ENCODE results near the gene DPH6.
"Not testable (repeated sequence)": the region's sequence is repeated elsewhere in the genome, so short reads cannot be mapped to it uniquely, and the experiment has no call there.

DPH6 gene

DNA sequence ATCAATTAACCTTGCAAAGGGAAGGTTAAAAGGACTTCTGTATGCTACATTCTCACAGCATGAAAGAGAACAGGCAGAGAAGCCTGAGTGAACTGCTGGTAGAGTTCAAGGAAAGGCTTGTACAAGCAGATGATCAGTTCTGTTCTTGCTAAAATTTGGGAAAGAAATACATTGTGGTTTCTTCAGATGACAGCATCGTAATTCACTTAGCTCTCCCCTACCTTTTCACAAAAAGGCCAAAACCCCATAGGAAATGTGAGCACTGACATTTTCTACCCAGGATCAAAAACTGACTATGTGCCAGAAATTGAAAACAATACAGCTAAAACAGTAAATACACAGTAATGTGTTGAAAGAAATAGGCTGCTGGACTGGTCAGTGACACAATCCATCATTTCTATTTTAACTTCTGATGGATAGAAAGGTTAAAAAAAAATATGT is 216.4 kb downstream of the DPH6 start:
- no peaks in the 10 kb centered on the region for H3K9me3 ChIP-seq
- TF ChIP-seq, protein P1, sequence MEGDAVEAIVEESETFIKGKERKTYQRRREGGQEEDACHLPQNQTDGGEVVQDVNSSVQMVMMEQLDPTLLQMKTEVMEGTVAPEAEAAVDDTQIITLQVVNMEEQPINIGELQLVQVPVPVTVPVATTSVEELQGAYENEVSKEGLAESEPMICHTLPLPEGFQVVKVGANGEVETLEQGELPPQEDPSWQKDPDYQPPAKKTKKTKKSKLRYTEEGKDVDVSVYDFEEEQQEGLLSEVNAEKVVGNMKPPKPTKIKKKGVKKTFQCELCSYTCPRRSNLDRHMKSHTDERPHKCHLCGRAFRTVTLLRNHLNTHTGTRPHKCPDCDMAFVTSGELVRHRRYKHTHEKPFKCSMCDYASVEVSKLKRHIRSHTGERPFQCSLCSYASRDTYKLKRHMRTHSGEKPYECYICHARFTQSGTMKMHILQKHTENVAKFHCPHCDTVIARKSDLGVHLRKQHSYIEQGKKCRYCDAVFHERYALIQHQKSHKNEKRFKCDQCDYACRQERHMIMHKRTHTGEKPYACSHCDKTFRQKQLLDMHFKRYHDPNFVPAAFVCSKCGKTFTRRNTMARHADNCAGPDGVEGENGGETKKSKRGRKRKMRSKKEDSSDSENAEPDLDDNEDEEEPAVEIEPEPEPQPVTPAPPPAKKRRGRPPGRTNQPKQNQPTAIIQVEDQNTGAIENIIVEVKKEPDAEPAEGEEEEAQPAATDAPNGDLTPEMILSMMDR (IDR thresholded peaks at IDR 0.05), result no peak
- peaks cover 0 to 5% (median 0%) of the 10 kb centered on the region in 4 donors for H3K4me1 ChIP-seq
- no peak for DNase-seq
- no peak overlapping the region for H3K27ac ChIP-seq
- H3K36me3 ChIP-seq, result no peaks in the 10 kb centered on the region
- no peak overlapping the region for H3K4me3 ChIP-seq
- no peaks in the 10 kb centered on the region for H3K27me3 ChIP-seq
- intact Hi-C loops (cut with DNase I; ENCODE audit: low total_unique reads), result no loop called here

DNA sequence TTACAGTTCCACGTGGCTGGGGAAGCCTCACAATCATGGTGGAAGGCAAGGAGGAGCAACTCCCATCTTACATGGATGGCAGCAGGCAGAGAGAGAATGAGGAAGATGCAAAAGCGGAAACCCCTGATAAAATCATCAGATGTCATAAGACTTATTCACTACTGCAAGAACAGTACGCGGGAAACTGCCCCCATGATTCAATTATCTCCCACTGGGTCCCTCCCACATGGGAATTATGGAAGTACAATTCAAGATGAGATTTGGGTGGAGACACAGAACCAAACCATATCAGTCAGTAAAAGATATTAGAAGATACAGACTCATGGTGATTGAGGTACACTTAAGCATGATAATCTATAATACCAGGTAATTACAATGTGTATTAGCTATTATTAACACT is 217.1 kb downstream of the DPH6 start:
- intact Hi-C loops (cut with DNase I; ENCODE audit: low total_unique reads); H3K27me3 ChIP-seq; H3K27ac ChIP-seq; H3K9me3 ChIP-seq; H3K4me1 ChIP-seq; DNase-seq; H3K36me3 ChIP-seq; H3K4me3 ChIP-seq: not testable (repeated sequence)

DNA sequence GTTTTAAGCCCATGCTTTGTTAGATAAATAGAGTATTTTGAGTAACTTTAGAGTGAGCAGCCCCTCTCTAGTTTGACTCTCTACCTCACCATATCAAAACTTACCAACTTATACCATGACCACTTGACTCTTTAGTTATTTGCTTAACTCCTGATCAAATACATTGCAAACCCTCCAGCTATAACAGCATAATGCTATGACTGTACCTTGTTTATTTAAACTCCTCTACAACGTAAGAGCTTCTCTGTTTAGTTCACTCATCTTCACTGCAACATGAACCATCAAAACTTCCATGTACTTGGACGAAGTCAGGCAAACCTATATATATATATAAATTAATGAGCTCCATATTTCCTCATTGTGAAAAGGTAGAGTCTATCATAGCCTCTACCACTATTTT is 218.2 kb downstream of the DPH6 start:
- DNase-seq, result no peak
- Histone ChIP-seq H3K4me3 (no peak overlapping the region), H3K27me3 (no peaks in the 10 kb centered on the region), H3K36me3 (no peaks in the 10 kb centered on the region), H3K4me1 (peaks cover 0 to 5% (median 0%) of the 10 kb centered on the region in 4 donors), H3K27ac (no peak overlapping the region), H3K9me3 (no peaks in the 10 kb centered on the region)
- intact Hi-C loops (cut with DNase I; ENCODE audit: low total_unique reads), result no loop called here
- TF ChIP-seq, protein P1 (IDR thresholded peaks at IDR 0.05), result no peak

DNA sequence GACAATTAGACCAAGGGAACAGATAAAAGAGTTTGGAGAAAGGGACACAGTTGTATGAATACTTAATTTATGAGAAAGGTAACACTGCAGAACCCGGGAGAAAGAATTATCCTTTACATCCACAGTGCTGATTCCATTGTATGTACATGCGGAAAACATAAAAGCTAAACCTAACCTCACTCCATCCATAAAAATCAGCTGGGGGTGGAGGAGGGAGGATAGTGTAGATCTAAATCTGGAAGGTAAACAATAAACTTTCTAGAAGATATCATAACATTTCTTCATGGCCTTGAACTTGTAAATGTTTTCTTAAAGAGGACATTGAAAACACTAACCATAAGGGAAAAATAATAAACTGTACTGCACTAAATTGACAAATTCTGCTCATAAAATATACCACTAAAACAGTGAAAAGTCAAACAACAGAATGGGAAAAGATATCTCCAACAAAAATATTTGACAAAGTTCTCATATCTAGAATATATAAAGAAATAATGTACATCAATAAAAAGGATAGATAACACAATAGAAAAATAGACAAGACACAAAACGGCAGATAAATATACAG is 220.5 kb downstream of the DPH6 start:
- no peak for DNase-seq
- TF ChIP-seq, protein P1 (IDR thresholded peaks at IDR 0.05), result no peak
- H3K36me3 ChIP-seq, result no peaks in the 10 kb centered on the region
- H3K27me3 ChIP-seq, result no peaks in the 10 kb centered on the region
- H3K4me3 ChIP-seq, result no peak overlapping the region
- H3K4me1 ChIP-seq, result peaks cover 0 to 12% (median 0%) of the 10 kb centered on the region in 4 donors
- no peak overlapping the region for H3K27ac ChIP-seq
- intact Hi-C loops (cut with DNase I; ENCODE audit: low total_unique reads), result no loop called here
- H3K9me3 ChIP-seq, result no peaks in the 10 kb centered on the region

DNA sequence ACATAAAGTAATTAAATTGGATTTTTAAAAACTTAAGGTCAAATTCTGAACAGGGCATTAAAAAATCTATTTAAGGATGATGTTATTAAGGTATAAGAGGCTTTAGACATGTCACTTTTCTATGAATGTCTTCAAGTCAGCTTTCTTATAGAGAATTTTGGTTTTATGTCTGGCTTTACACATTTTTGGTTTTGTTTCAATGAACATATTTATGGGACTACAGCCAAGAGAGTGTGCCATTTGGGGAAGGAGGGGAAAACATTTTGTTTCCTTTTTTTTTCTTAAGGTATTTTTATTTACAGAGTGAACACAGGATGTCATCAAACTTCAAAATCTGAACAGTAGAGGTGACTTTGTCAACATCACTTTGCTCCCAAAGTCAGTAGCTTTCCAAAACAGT is 222.8 kb downstream of the DPH6 start:
- H3K27me3 ChIP-seq, result no peaks in the 10 kb centered on the region
- DNase-seq, result no peak
- no peaks in the 10 kb centered on the region for H3K9me3 ChIP-seq
- H3K27ac ChIP-seq, result no peak overlapping the region
- TF ChIP-seq, protein P1 (IDR thresholded peaks at IDR 0.05), result no peak
- H3K4me3 ChIP-seq, result no peak overlapping the region
- H3K4me1 ChIP-seq, result peaks cover 0 to 11% (median 2%) of the 10 kb centered on the region in 4 donors
- no peaks in the 10 kb centered on the region for H3K36me3 ChIP-seq
- intact Hi-C loops (cut with DNase I; ENCODE audit: low total_unique reads), result no loop called here

DNA sequence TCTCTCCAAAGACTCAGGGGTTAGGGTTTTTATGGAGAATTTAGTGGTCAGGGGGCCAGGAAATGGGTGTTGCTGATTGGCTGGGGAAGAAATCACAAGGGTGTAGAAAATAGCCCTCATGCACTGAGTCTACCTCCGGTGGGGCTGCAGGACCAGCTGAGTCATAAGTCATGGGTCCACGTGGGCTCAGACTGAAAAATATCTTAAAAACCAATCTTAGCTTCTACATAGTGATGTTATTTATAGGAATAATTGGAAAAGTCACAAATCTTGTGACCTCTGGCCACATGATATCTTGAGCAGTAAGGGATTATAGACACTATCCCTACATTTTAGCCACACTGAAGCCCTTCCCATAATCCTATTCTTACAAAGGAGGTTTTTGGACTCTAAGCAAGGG is 224.0 kb downstream of the DPH6 start:
- Histone ChIP-seq H3K4me1 (peaks cover 0 to 11% (median 2%) of the 10 kb centered on the region in 4 donors), H3K36me3 (no peaks in the 10 kb centered on the region), H3K9me3 (no peaks in the 10 kb centered on the region), H3K27ac (no peak overlapping the region), H3K4me3 (no peak overlapping the region), H3K27me3 (no peaks in the 10 kb centered on the region)
- TF ChIP-seq, protein P1 (IDR thresholded peaks at IDR 0.05), result no peak
- intact Hi-C loops (cut with DNase I; ENCODE audit: low total_unique reads), result no loop called here
- DNase-seq, result no peak

All from tibial artery (tissue), 4 donors.